ENCODE results near the gene RAB3IL1.
"Not testable (repeated sequence)": the region's sequence is repeated elsewhere in the genome, so short reads cannot be mapped to it uniquely, and the experiment has no call there.

Gene RAB3IL1

GRCh38 chr11:61917334-61918109 lies at the start of gene RAB3IL1:
Gene RAB3IL1, minus strand, starts transcription at chr11:61917566. Its CDS starts 199 bp downstream, at chr11:61917367.
- DNase-seq (ENCODE audit: low read depth in 3 of 3, low spot score in 1 of 3) = no peak

- no peak for DNase-seq (ENCODE audit: low read depth in 3 of 3, low spot score in 1 of 3)
Measured at GRCh38 chr11:61966734-61967115, 49.4 kb upstream of the RAB3IL1 start.

- not testable (repeated sequence) for DNase-seq (ENCODE audit: low read depth in 3 of 3, low spot score in 1 of 3)
Measured at GRCh38 chr11:61964666-61965271, 47.4 kb upstream of the RAB3IL1 start.

- DNase-seq (ENCODE audit: low read depth in 3 of 3, low spot score in 1 of 3) = no peak
Measured at GRCh38 chr11:61964058-61964665, 46.8 kb upstream of the RAB3IL1 start.

GRCh38 chr11:61963282-61964057 lies 46.1 kb upstream of the RAB3IL1 start:
- DNase-seq (ENCODE audit: low read depth in 3 of 3, low spot score in 1 of 3) = no peak

GRCh38 chr11:61963016-61963281 lies 45.6 kb upstream of the RAB3IL1 start:
- DNase-seq (ENCODE audit: low read depth in 3 of 3, low spot score in 1 of 3) = no peak

- no peak for DNase-seq (ENCODE audit: low read depth in 3 of 3, low spot score in 1 of 3)
Measured at GRCh38 chr11:61962213-61963015, 45.0 kb upstream of the RAB3IL1 start.

GRCh38 chr11:61961570-61962212 lies 44.3 kb upstream of the RAB3IL1 start:
- DNase-seq (ENCODE audit: low read depth in 3 of 3, low spot score in 1 of 3) = no peak

GRCh38 chr11:61960532-61960931 lies 43.2 kb upstream of the RAB3IL1 start:
- DNase-seq (ENCODE audit: low read depth in 3 of 3, low spot score in 1 of 3) = no peak

GRCh38 chr11:61959678-61960077 lies 42.3 kb upstream of the RAB3IL1 start:
- DNase-seq (ENCODE audit: low read depth in 3 of 3, low spot score in 1 of 3) = no peak

GRCh38 chr11:61959114-61959513 lies 41.7 kb upstream of the RAB3IL1 start:
- no peak for DNase-seq (ENCODE audit: low read depth in 3 of 3, low spot score in 1 of 3)

- DNase-seq (ENCODE audit: low read depth in 3 of 3, low spot score in 1 of 3) = no peak
Measured at GRCh38 chr11:61958590-61958989, 41.2 kb upstream of the RAB3IL1 start.

GRCh38 chr11:61957021-61957770 lies 39.8 kb upstream of the RAB3IL1 start:
- DNase-seq (ENCODE audit: low read depth in 3 of 3, low spot score in 1 of 3) = no peak

GRCh38 chr11:61956191-61957020 lies 39.0 kb upstream of the RAB3IL1 start:
- DNase-seq (ENCODE audit: low read depth in 3 of 3, low spot score in 1 of 3) = no peak

- no peak for DNase-seq (ENCODE audit: low read depth in 3 of 3, low spot score in 1 of 3)
Measured at GRCh38 chr11:61955422-61956135, 38.2 kb upstream of the RAB3IL1 start.

GRCh38 chr11:61954851-61955421 lies 37.6 kb upstream of the RAB3IL1 start:
- DNase-seq (ENCODE audit: low read depth in 3 of 3, low spot score in 1 of 3) = no peak

GRCh38 chr11:61954106-61954850 lies 36.9 kb upstream of the RAB3IL1 start:
- DNase-seq (ENCODE audit: low read depth in 3 of 3, low spot score in 1 of 3) = no peak
